ENCODE results near the gene NAV2. TPM values are rescaled to one million over a fixed set of nuclear protein-coding genes. Genes with fewer than 3 reads are reported as not detected.

The NAV2 gene
- total RNA-seq, 1 experiment from 2014 or later: 2.1 TPM

- ATAC-seq: no peak
- no peak overlapping the region for H2AFZ ChIP-seq (ENCODE audit: low read depth, low read length, poor library complexity, severe bottlenecking)
- no peak for DNase-seq (ENCODE audit: low read depth, low spot score)
- CTCF ChIA-PET: no interaction called here
- no peaks in the 10 kb centered on the region for H3K9me2 ChIP-seq (ENCODE audit: insufficient read depth)
- H3K27ac ChIP-seq (ENCODE audit: low read depth, low read length): no peak overlapping the region
- no peaks in the 10 kb centered on the region for H3K4me1 ChIP-seq (ENCODE audit: control insufficient read depth in 1 of 2, insufficient read depth in 2 of 2, low read length in 2 of 2)
- BruUV-seq (replicated peaks): no TSS peak
- no peaks in the 10 kb centered on the region for H3K9me3 ChIP-seq (ENCODE audit: control insufficient read depth in 1 of 2, insufficient read depth in 1 of 2, low read depth in 1 of 2, low read length in 2 of 2)
- no peaks in the 10 kb centered on the region for H4K20me1 ChIP-seq (ENCODE audit: insufficient read depth)
- no peaks in the 10 kb centered on the region for H3K36me3 ChIP-seq (ENCODE audit: control insufficient read depth in 1 of 2, insufficient read depth in 2 of 2, low read length in 2 of 2)
- intact Hi-C loops (cut with micrococcal nuclease): no loop called here
- no peak for TF ChIP-seq TCF7L2 (IDR thresholded peaks at IDR 0.05; ENCODE audit: borderline replicate concordance, extremely low read depth, insufficient read depth, insufficient read length)
- no peak for TF ChIP-seq SIN3A (IDR thresholded peaks at IDR 0.05; ENCODE audit: low read depth)
- no peak for TF ChIP-seq CEBPB (IDR thresholded peaks at IDR 0.05; ENCODE audit: low read depth)
- H3K79me2 ChIP-seq (ENCODE audit: insufficient read depth, low read length): no peaks in the 10 kb centered on the region
- no peak overlapping the region for H3K4me2 ChIP-seq (ENCODE audit: low read length)
- POLR2A ChIA-PET: no interaction called here
- no peak overlapping the region for H3K9ac ChIP-seq (ENCODE audit: low read length)
- RAD21 ChIA-PET (ENCODE audit: low non-redundant PET in 1 of 2, low total read pairs in 2 of 2, uncharacterized antibody in 2 of 2, unreplicated experiment in 2 of 2): no interaction called here
- H3K27me3 ChIP-seq (ENCODE audit: insufficient read depth, low read length): peaks cover 5% of the 10 kb centered on the region; the same call in 1 of the 2 replicates
- H3K4me3 ChIP-seq (replicated peaks in 1 of 2; ENCODE audit: low read depth in 1 of 2, low read length in 2 of 2): no peak overlapping the region
These were observed 81.5 kb downstream of the NAV2 start for GRCh38 chr11:19794161-19794560.

GRCh38 chr11:19795082-19795481, 82.4 kb downstream of the NAV2 start:
- H3K9ac ChIP-seq (ENCODE audit: low read length): no peak overlapping the region
- no peak overlapping the region for H3K4me2 ChIP-seq (ENCODE audit: low read length)
- H2AFZ ChIP-seq (ENCODE audit: low read depth, low read length, poor library complexity, severe bottlenecking): no peak overlapping the region
- no peaks in the 10 kb centered on the region for H3K9me3 ChIP-seq (ENCODE audit: control insufficient read depth in 1 of 2, insufficient read depth in 1 of 2, low read depth in 1 of 2, low read length in 2 of 2)
- no peaks in the 10 kb centered on the region for H3K36me3 ChIP-seq (ENCODE audit: control insufficient read depth in 1 of 2, insufficient read depth in 2 of 2, low read length in 2 of 2)
- H3K27ac ChIP-seq (ENCODE audit: low read depth, low read length): no peak overlapping the region
- H3K4me1 ChIP-seq (ENCODE audit: control insufficient read depth in 1 of 2, insufficient read depth in 2 of 2, low read length in 2 of 2): no peaks in the 10 kb centered on the region
- no peak for ATAC-seq
- no peak for DNase-seq (ENCODE audit: low read depth, low spot score)
- ChIA-PET POLR2A (no interaction called here), CTCF (no interaction called here), RAD21 (ENCODE audit: low non-redundant PET in 1 of 2, low total read pairs in 2 of 2, uncharacterized antibody in 2 of 2, unreplicated experiment in 2 of 2) (no interaction called here)
- no peaks in the 10 kb centered on the region for H3K27me3 ChIP-seq (ENCODE audit: insufficient read depth, low read length)
- no peaks in the 10 kb centered on the region for H4K20me1 ChIP-seq (ENCODE audit: insufficient read depth)
- H3K9me2 ChIP-seq (ENCODE audit: insufficient read depth): no peaks in the 10 kb centered on the region
- no TSS peak for BruUV-seq (replicated peaks)
- no peak overlapping the region for H3K4me3 ChIP-seq (replicated peaks in 1 of 2; ENCODE audit: low read depth in 1 of 2, low read length in 2 of 2)
- intact Hi-C loops (cut with micrococcal nuclease): no loop called here
- H3K79me2 ChIP-seq (ENCODE audit: insufficient read depth, low read length): no peaks in the 10 kb centered on the region
- no peak for TF ChIP-seq ZNF274 (IDR thresholded peaks at IDR 0.05; ENCODE audit: low read depth, low read length)

Data from HCT116 (cell line).